CD4-positive, alpha-beta T cell treated with Interleukin-4 for 1 hour (primary cell): ENCODE data around the gene MEIKIN.

Experiments used
- DNase-seq, 2 donors: peaks; one replicate each; pipeline ENCODE4 v3.0.0-alpha.2; 2020 to 2022

The MEIKIN gene

GRCh38 chr5:131945551-131946168, at the start of gene MEIKIN:
TSS of gene MEIKIN (minus strand) at chr5:131945663. CDS start at chr5:131945505, 158 bp downstream.
- no peak for DNase-seq

- no peak for DNase-seq
These were observed 49.2 kb upstream of the MEIKIN start for GRCh38 chr5:131994533-131995226.

GRCh38 chr5:131994090-131994489, 48.6 kb upstream of the MEIKIN start:
- DNase-seq: no peak

- DNase-seq: no peak
These were observed 48.2 kb upstream of the MEIKIN start for GRCh38 chr5:131993676-131994075.

- no peak for DNase-seq
These were observed 46.9 kb upstream of the MEIKIN start for GRCh38 chr5:131992370-131992769.

GRCh38 chr5:131991593-131992324, 46.3 kb upstream of the MEIKIN start:
- no peak for DNase-seq

- DNase-seq: no peak
These were observed 45.3 kb upstream of the MEIKIN start for GRCh38 chr5:131990716-131991115.

- DNase-seq: no peak
These were observed 43.1 kb upstream of the MEIKIN start for GRCh38 chr5:131988601-131989000.

- DNase-seq: no peak
These were observed 41.8 kb upstream of the MEIKIN start for GRCh38 chr5:131987251-131987650.

- no peak for DNase-seq
These were observed 40.9 kb upstream of the MEIKIN start for GRCh38 chr5:131986161-131986912.

GRCh38 chr5:131984956-131985665, 39.6 kb upstream of the MEIKIN start:
- DNase-seq: no peak

GRCh38 chr5:131983244-131983771, 37.8 kb upstream of the MEIKIN start:
- no peak for DNase-seq

- no peak for DNase-seq
These were observed 36.1 kb upstream of the MEIKIN start for GRCh38 chr5:131981516-131981915.

GRCh38 chr5:131980696-131981095, 35.2 kb upstream of the MEIKIN start:
- DNase-seq: no peak

GRCh38 chr5:131979816-131980215, 34.4 kb upstream of the MEIKIN start:
- DNase-seq: no peak

GRCh38 chr5:131977212-131977604, 31.7 kb upstream of the MEIKIN start:
- no peak for DNase-seq

GRCh38 chr5:131976414-131977211, 31.1 kb upstream of the MEIKIN start:
- DNase-seq: no peak

GRCh38 chr5:131974956-131975726, 29.7 kb upstream of the MEIKIN start:
- DNase-seq: peak in 1 of 2 donors; percentile 60

- DNase-seq: no peak
These were observed 29.1 kb upstream of the MEIKIN start for GRCh38 chr5:131974622-131974955.

GRCh38 chr5:131974016-131974415, 28.6 kb upstream of the MEIKIN start:
- no peak for DNase-seq
